HG03103 (cell line): ENCODE measurements around the gene DHDH.
"Not testable (repeated sequence)": the region's sequence is repeated elsewhere in the genome, so short reads cannot be mapped to it uniquely, and the experiment has no call there.

Experiments
- ATAC-seq: cut with Tn5 transposase; IDR thresholded peaks from one replicate; pipeline ENCODE4 v1.9.1; 2021; ENCODE audit warnings: low read depth; ENCODE audit not compliant: unreplicated experiment

The DHDH gene

DNA sequence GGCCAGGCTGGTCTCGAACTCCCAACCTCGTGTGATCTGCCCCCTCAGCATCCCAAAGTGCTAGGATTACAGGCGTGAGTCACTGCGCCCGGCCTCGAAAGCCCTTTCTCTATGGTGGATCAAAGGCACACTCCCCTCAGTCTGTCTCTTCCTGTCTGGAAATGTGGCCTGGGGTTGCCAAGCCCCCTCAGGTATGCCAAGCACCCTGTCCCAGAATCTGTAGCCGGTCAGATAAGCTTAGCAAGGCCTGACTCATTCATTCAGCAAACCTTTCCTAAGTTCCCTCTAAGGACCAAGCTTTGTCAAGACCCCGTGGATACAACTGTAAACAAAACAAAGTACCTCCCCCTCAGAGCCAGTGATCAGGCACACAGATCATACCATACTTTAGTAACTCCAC, 19.3 kb upstream of the DHDH start:
- ATAC-seq: no peak

DNA sequence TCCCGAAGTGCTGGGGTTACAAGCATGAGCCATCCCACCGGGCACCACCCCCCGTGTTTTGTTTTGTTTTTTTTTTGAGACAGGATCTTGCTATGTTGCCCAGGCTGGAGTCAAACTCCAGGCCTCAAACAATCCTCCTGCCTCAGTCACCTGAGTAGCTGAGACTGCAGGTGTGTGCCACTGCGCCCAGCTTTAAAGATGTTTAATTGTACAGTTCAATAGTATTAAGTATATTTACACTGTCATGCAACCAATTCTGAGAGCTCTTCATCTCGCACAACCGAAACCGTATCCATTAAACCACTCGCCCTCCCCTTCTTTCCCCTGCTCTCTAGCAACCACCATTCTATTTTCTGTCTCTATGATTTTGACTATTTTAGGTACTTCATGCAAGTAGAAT, 17.7 kb upstream of the DHDH start:
- no peak for ATAC-seq

DNA sequence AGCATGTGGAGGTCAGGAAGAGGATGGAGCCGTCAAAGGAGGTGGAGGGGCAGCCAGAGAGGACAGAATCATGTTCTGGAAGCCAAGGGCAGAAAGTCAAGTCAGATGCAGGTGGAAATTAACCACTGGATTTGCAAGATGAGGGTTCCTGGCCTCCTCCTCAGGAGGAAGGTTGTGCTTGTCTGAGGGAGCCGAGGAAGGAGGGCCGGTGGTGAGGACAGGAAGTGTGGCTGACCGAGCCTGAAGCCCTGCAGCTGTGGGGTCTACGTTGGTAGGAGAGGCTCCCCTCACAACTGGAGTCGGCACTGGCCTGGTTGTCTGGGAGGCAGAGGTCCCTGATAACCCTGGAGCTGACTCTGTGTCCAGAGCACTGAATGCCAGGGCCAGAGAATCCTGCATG, 15.4 kb upstream of the DHDH start:
- ATAC-seq: no peak

DNA sequence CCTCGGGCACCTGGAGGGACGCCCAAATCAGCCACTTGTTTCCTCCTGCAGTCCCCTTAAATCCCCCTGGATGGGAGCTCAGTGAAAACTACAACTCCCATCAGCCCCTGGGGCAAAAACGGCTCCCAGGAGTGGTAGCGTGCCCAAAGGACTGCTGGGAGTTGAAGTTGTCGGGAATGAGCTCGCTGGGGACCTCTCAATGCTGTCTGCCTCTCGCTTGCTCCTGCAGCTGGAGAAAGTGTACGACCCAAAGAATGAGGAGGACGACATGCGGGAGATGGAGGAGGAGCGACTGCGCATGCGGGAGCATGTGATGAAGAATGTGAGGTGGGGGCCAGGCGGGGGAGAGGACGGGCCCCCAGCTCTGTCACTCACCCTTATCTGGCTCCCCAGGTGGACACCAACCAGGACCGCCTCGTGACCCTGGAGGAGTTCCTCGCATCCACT, 14.7 kb upstream of the DHDH start:
- ATAC-seq: no peak

DNA sequence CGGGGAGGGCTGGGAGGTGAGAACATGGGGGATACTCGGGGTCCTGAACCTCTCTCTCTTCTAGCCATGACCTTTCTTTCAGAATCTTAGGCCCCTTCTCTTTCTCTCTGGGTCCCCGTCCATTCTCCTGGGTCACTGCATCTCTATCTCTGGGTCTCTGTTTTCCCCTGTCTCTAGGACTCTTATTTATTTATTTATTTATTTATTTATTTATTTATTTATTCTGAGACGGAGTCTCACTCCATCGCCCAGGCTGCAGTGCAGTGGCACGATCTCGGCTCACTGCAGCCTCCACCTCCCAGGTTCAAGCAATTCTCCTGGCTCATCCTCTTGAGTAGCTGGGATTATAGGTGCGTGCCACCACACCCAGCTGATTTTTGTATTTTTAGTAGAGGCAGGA, 14.2 kb upstream of the DHDH start:
- ATAC-seq: not testable (repeated sequence)

DNA sequence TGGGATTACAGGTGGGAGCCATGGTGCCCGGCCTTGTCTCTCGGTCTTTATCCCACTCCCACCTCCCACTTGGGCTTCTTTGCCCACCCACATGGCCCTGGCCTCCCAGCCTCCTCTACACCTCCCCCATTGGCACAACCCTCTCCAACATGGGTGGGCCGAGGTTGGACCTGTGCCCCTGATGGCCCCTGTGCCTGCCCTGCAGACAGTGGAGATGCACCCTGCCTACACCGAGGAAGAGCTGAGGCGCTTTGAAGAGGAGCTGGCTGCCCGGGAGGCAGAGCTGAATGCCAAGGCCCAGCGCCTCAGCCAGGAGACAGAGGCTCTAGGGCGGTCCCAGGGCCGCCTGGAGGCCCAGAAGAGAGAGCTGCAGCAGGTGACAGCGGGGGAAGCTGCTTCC, 12.6 kb upstream of the DHDH start:
- ATAC-seq: no peak

DNA sequence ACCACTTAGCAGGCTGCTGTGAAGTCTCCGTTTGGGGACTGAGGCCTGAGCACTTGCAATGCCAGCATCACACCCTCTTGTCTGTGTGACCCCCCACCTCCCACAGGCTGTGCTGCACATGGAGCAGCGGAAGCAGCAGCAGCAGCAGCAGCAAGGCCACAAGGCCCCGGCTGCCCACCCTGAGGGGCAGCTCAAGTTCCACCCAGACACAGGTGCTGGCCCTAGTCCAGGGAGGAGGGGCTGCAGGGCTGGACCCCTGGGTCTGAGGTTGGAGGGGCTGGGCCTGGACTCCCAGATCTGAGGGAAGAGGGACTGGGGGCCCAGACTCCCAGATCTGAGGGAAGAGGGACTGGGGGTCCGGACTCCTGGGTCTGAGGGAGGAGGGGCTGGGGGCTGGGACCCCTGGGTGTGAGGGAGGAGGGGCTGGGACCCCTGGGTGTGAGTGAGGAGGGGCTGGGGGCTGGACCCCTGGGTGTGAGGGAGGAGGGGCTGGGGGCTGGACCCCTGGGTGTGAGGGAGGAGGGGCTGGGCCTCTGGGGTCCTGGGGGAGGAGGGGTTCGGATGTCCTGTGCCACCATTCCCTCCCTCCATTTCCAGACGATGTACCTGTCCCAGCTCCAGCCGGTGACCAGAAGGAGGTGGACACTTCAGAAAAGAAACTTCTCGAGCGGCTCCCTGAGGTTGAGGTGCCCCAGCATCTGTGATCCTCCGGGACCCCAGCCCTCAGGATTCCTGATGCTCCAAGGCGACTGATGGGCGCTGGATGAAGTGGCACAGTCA, 11.6 kb upstream of the DHDH start:
- ATAC-seq: no peak

DNA sequence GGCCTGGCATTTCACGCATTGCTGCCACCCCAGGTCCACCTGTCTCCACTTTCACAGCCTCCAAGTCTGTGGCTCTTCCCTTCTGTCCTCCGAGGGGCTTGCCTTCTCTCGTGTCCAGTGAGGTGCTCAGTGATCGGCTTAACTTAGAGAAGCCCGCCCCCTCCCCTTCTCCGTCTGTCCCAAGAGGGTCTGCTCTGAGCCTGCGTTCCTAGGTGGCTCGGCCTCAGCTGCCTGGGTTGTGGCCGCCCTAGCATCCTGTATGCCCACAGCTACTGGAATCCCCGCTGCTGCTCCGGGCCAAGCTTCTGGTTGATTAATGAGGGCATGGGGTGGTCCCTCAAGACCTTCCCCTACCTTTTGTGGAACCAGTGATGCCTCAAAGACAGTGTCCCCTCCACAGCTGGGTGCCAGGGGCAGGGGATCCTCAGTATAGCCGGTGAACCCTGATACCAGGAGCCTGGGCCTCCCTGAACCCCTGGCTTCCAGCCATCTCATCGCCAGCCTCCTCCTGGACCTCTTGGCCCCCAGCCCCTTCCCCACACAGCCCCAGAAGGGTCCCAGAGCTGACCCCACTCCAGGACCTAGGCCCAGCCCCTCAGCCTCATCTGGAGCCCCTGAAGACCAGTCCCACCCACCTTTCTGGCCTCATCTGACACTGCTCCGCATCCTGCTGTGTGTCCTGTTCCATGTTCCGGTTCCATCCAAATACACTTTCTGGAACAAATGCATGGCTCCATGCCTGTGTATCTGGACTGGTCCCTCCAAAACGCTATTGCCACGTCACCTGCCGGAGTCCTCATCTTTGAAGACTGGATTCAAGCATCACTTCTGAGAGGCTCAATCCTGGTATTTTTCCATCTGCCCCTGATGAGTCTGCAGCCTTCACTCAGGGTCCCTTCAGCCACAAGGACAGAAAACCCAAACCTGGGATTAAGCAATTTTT, 10.7 kb upstream of the DHDH start:
- ATAC-seq: no peak

DNA sequence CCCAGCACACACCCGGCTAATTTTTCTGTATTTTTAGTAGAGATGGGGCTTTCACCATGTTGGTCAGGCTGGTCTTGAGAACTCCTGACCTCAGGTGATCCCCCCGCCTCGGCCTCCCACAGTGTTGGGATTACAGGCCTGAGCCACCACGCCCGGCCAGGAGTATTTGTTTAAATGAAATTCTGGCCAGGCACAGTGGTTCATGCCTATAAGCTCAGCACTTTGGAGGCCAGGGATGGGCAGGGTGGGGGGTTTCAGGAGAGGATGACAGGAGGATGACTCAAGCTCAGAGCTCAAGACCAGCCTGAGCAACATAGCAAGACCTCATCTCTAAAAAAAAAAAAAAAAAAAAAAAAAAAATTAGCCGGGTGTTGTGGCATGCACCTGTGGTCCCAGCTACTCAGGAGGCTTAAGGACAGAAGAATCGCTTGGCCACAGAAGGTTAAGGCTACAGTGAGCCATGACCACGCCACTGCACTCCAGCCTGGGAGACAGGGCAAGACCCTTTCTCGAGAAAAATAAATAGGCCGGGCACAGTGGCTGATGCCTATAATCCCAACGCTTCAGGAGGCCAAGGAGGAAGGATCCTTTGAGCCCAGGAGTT, 8.2 kb upstream of the DHDH start:
- ATAC-seq: no peak

DNA sequence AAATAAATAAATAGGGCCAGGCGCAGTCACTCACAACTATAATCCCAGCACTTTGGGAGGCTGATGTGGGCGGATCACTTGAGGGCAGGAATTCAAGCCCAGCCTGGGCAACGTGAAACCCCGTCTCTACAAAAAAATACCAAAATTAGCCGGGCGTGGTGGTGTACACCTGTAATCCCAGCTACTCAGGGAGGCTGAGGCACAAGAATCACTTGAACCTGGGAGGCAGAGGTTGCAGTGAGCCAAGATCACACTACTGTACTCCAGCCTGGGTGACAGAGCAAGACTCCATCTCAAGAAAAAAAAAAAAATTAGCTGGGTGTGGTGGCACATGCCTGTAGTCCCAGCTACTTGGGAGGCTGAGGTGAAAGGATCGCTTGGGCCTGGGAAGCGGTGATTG, 7.6 kb upstream of the DHDH start:
- ATAC-seq: not testable (repeated sequence)

DNA sequence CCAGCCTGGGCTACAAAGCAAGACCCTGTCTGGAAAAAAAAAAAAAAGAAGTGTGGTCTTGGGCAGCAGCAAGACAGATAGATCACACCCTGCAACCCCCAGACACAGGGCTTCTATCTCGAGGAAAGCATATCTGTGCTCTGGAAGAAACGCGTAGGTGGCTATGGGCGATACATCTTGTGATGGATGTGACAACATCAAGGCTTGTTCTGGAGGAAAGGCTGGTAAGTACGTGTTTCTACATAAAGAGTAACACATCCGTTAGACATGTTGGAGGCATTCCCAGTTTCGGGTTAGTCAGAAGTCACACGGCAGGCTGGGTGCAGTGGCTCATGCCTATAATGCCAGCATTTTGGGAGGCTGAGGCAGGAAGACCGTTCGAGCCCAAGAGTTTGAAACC, 6.6 kb upstream of the DHDH start:
- no peak for ATAC-seq

DNA sequence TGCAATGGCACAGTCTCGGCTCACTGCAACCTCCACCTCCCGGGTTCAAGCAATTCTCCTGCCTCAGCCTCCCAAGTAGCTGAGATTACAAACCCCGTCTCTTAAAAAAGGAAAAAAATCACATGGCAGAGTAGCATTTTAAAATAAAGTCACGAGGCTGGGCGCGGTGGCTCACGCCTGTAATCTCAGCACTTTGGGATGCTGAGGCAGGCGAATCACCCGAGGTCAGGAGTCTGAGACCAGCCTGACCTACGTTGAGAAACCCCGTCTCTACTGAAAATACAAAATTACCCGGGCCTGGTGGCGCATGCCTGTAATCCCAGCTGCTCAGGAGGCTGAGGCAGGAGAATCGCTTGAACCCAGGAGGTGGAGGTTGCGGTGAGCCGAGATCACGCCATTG, 5.8 kb upstream of the DHDH start:
- ATAC-seq: not testable (repeated sequence)

DNA sequence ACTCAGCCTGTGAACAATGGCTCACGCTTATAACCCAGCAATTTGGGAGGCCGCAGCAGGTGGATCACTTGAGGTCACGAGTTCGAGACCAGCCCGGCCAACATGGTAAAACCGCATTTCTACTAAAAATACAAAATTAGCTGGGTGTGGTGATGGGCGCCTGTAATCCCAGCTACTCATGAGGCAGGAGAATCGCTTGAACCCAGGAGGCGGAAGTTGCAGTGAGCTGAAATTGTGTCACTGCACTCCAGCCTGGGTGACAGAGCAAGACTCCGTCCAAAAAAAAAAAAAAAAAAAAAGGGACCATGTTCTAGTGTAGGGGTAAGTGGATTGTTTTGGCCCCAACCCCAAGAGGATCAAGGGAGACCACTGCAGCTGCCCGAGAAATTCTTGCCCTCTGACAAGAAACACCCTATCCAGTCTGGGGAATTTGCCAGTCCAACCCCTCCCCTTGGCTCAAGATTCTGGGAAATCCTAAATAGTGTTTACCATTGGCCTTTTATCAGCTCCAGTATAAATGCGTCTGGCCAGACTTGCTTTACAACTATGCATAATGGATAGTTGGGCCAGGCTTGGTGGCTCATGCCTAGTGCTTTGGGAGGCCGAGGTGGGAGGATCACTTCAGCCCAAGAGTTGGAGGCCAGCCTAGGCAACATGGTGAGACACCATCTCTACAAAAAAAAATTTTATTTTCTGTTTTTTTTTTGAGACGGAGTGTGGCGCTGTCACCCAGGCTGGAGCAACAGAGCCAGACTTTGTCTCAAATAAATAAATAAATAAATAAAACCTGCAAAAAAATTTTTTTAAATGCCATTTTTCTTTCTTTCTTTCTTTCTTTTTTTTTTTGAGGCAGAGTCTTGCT, 5.1 kb upstream of the DHDH start:
- ATAC-seq: no peak

DNA sequence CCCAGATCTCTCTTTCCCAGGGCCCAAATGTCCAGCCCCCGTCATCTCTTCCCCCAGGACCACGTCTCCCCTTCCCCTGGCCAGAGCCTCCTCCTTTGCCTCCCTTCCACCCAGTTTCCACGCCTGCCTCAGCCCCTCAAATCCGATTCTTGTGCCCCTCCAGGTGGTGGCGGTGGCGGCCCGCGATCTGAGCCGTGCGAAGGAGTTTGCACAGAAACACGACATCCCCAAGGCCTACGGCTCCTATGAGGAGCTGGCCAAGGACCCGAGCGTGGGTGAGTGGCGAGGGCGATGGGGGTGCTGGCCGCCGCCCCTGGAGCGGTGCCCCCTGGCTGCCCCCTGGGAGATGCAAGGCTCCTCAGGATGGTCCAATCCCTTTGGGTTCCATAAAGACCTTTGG, 1.3 kb downstream of the DHDH start:
- no peak for ATAC-seq

DNA sequence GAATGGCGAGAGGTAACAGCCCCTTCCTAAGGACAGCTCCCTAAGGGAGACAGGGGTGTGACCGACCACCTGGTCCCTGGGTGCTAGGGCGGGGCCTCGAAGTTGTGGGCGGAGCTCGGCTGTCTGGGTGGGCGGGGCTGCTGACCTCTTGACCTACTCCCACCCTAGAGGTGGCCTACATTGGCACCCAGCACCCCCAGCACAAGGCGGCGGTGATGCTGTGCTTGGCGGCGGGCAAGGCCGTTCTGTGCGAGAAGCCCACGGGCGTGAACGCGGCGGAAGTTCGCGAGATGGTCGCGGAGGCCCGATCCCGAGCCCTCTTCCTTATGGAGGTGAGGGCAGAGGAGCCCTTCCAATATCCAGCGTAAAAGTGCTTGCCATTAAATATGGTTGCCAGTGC, 2.4 kb downstream of the DHDH start:
- no peak for ATAC-seq

DNA sequence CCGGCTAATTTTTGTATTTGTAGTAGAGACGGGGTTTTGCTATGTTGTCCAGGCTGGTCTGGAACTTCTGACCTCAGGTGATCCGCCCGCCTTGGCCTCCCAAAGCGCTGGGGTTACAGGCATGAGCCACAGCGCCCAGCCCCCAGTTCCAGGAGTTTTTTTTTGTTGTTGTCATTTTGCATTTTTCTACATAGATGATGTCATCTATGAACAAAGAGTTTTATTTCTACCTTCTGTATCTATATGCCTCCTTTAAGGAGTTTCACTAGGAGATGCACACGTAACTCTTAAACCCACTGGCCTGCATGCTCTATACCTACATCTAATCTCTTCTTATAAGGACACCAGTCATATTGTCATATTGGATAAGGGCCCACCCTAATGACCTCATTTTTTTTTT, 4.8 kb downstream of the DHDH start:
- no peak for ATAC-seq

DNA sequence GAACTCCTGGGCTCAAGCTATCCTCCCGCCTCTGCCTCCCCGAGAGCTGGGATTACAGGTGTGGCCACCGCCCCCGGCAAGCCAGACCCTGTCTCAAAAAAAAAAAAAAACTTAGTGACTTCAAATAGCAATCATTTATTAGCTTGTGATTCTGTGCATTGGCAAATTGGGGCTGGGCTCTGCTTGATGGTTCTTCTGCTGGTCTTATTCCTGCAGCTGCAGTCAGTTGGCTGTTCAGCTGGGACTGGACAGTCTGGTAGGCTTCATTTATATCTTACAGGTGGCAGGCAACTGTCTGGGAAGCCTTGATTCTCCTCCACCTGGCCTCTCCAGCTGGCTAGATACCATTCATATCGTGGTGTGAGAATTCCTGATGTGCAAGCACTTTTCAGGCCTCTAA, 7.4 kb downstream of the DHDH start:
- ATAC-seq: no peak

DNA sequence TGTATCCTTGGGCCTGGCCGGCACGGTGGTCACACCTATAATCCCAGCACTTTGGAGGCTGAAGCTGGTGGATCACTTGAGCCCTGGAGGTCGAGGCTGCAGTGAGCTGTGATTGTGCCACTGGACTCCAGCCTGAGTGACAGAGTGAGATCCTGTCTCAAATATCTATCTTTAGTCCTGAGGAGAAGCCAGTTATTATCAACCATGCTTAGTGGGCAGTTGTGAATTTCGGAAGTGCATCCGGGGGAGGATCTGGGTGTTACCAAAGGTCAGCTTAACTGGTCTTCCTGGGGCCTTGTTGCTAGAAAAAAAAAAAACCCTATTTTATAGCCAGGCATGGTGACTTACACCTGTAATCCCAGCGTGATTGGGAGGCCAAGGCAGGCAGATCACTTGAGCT, 9.6 kb downstream of the DHDH start:
- no peak for ATAC-seq

DNA sequence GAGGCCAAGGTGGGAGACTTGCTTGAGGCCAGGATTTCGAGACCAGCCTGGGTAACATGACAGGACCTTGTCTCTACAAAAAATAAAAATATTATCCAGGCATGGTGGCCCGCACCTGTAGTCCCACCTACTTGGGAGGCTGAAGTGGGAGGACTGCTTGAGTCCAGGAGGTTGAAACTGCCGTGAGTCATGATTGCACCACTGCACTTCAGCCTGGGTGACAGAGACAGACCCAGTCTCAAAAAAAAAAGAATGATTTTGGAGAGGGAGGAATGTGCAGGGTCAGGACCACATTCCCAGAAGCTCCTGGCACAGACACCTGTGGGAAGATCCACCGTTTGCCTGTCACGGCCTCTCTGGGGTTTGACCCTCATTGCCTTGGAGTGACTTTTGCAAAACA, 11.9 kb downstream of the DHDH start:
- no peak for ATAC-seq

DNA sequence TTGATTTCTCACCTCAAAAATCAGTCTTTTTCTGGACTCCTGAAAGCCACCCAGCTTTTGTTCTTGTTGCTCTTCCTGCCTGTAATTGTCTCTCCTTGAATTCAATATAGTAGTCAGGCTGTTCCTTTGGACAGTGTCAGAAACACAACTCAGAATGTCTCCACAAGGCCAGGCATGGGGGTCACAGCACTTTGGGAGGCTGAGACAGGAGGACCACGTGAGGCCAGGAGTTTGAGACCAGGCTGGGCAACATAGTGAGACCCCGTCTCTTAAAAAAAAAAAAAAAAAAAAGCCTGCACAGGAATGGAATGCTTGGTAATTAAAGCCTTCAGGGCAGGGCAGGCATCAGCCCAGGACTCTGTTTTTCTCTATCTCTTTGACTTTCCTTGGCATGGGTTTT, 12.3 kb downstream of the DHDH start:
- no peak for ATAC-seq
